ENCODE measurements around the gene PNMA3. TPM values are rescaled to one million over a fixed set of nuclear protein-coding genes. Genes with fewer than 3 reads are reported as not detected.
"Not testable (repeated sequence)": the region's sequence is repeated elsewhere in the genome, so short reads cannot be mapped to it uniquely, and the experiment has no call there.

The PNMA3 gene
- total and polyA plus RNA-seq, 7 experiments from 2014 or later, result 0.08 to 10.9 (median 4.1) TPM

GRCh38 chrX:153083238-153083923, 27.1 kb downstream of the PNMA3 start:
- POLR2A ChIA-PET; H3K36me3 ChIP-seq (ENCODE audit: control insufficient read depth in 2 of 3, insufficient read depth in 3 of 3, low read length in 3 of 3); H3K27ac ChIP-seq (ENCODE audit: low read depth, low read length); DNase-seq; H3K4me1 Mint-ChIP-seq; H3K4me3 Mint-ChIP-seq; H3K4me3 ChIP-seq (ENCODE audit: low read length); intact Hi-C loops (cut with micrococcal nuclease); H3K9me3 Mint-ChIP-seq; H3K27me3 Mint-ChIP-seq; CTCF ChIA-PET; H3K27me3 ChIP-seq (ENCODE audit: control insufficient read depth in 2 of 2, insufficient read depth in 2 of 2, low read length in 2 of 2); H3K27ac Mint-ChIP-seq; H3K36me3 Mint-ChIP-seq; H3K4me1 ChIP-seq (ENCODE audit: control insufficient read depth in 2 of 2, insufficient read depth in 2 of 2, low read length in 2 of 2); H3K9me3 ChIP-seq (ENCODE audit: control insufficient read depth in 2 of 3, low read length in 3 of 3); ATAC-seq: not testable (repeated sequence)

- peaks cover 11 to 51% (median 19%) of the 10 kb centered on the region in 11 donors for H3K9me3 Mint-ChIP-seq
- H3K27me3 Mint-ChIP-seq, result no peaks in the 10 kb centered on the region
- Histone ChIP-seq H3K4me3 (ENCODE audit: low read length) (no peak overlapping the region), H3K4me1 (ENCODE audit: control insufficient read depth in 2 of 2, insufficient read depth in 2 of 2, low read length in 2 of 2) (no peaks in the 10 kb centered on the region), H3K27ac (ENCODE audit: low read depth, low read length) (no peak overlapping the region), H3K9me3 (ENCODE audit: control insufficient read depth in 2 of 3, low read length in 3 of 3) (no peaks in the 10 kb centered on the region), H3K36me3 (ENCODE audit: control insufficient read depth in 2 of 3, insufficient read depth in 3 of 3, low read length in 3 of 3) (no peaks in the 10 kb centered on the region), H3K27me3 (ENCODE audit: control insufficient read depth in 2 of 2, insufficient read depth in 2 of 2, low read length in 2 of 2) (no peaks in the 10 kb centered on the region)
- ChIA-PET POLR2A (no interaction called here), CTCF (no interaction called here)
- H3K36me3 Mint-ChIP-seq, result peaks cover 0 to 19% (median 12%) of the 10 kb centered on the region in 5 donors
- peaks cover 3 to 14% (median 7%) of the 10 kb centered on the region in 7 donors for H3K4me1 Mint-ChIP-seq
- intact Hi-C loops (cut with micrococcal nuclease), result no loop called here
- ATAC-seq (no peak), DNase-seq (no peak)
- H3K4me3 Mint-ChIP-seq, result no peak overlapping the region
- no peak overlapping the region for H3K27ac Mint-ChIP-seq
These were observed 46.1 kb downstream of the PNMA3 start for GRCh38 chrX:153102418-153102817.

- H3K27me3 ChIP-seq (ENCODE audit: control insufficient read depth in 2 of 2, insufficient read depth in 2 of 2, low read length in 2 of 2); ATAC-seq; H3K27me3 Mint-ChIP-seq; H3K9me3 ChIP-seq (ENCODE audit: control insufficient read depth in 2 of 3, low read length in 3 of 3); DNase-seq; H3K4me1 ChIP-seq (ENCODE audit: control insufficient read depth in 2 of 2, insufficient read depth in 2 of 2, low read length in 2 of 2); H3K4me3 Mint-ChIP-seq; POLR2A ChIA-PET; H3K36me3 ChIP-seq (ENCODE audit: control insufficient read depth in 2 of 3, insufficient read depth in 3 of 3, low read length in 3 of 3); H3K4me3 ChIP-seq (ENCODE audit: low read length); CTCF ChIA-PET; intact Hi-C loops (cut with micrococcal nuclease); H3K27ac ChIP-seq (ENCODE audit: low read depth, low read length): not testable (repeated sequence)
- Mint-ChIP-seq H3K9me3 (peaks cover 11 to 51% (median 19%) of the 10 kb centered on the region in 11 donors), H3K4me1 (peaks cover 3 to 14% (median 7%) of the 10 kb centered on the region in 7 donors), H3K27ac (peak overlapping the region in 5 of 9 donors; percentile 80 to 94 (median 91)), H3K36me3 (peaks cover 0 to 19% (median 12%) of the 10 kb centered on the region in 5 donors)
These were observed 48.7 kb downstream of the PNMA3 start for GRCh38 chrX:153104959-153105358.

GRCh38 chrX:153106092-153106801, 50.0 kb downstream of the PNMA3 start:
- CTCF ChIA-PET; H3K27me3 Mint-ChIP-seq; H3K4me3 ChIP-seq (ENCODE audit: low read length); POLR2A ChIA-PET; H3K27me3 ChIP-seq (ENCODE audit: control insufficient read depth in 2 of 2, insufficient read depth in 2 of 2, low read length in 2 of 2); H3K9me3 ChIP-seq (ENCODE audit: control insufficient read depth in 2 of 3, low read length in 3 of 3); H3K36me3 ChIP-seq (ENCODE audit: control insufficient read depth in 2 of 3, insufficient read depth in 3 of 3, low read length in 3 of 3); H3K27ac ChIP-seq (ENCODE audit: low read depth, low read length); intact Hi-C loops (cut with micrococcal nuclease); DNase-seq; H3K4me1 ChIP-seq (ENCODE audit: control insufficient read depth in 2 of 2, insufficient read depth in 2 of 2, low read length in 2 of 2): not testable (repeated sequence)
- Mint-ChIP-seq H3K4me3 (peak overlapping the region in 8 of 10 donors; percentile 1 to 58 (median 47)), H3K36me3 (peaks cover 0 to 19% (median 12%) of the 10 kb centered on the region in 5 donors), H3K4me1 (peaks cover 3 to 14% (median 7%) of the 10 kb centered on the region in 7 donors), H3K9me3 (peaks cover 8 to 38% (median 19%) of the 10 kb centered on the region in 11 donors), H3K27ac (peak overlapping the region; percentile 71 to 94 (median 89))
- ATAC-seq, result peak; percentile 72

Other genes starting within 250 kb of the PNMA3 start
- gene CETN2, start 225.7 kb upstream of the PNMA3 start, total RNA-seq, result 10 to 100 TPM in 1 of 5 experiments, 1 to 10 TPM in 4; 7.0 to 10.9 (median 7.6) TPM
- 10 to 100 TPM; 27.0 to 28.2 TPM for gene CETN2, start 225.7 kb upstream of the PNMA3 start, polyA plus RNA-seq
- 10 to 100 TPM in 1 of 5 experiments, 1 to 10 TPM in 4; 3.3 to 13.9 (median 7.2) TPM for gene NSDHL, start 225.4 kb upstream of the PNMA3 start, total RNA-seq
- gene NSDHL, start 225.4 kb upstream of the PNMA3 start, polyA plus RNA-seq, result 10 to 100 TPM; 11.3 to 14.6 TPM
- gene ZNF185, start 158.4 kb upstream of the PNMA3 start, total RNA-seq, result 10 to 100 TPM in 1 of 5 experiments, 1 to 10 TPM in 3, under 1 TPM in 1; 0.58 to 16.0 (median 3.2) TPM
- gene ZNF185, start 158.4 kb upstream of the PNMA3 start, polyA plus RNA-seq, result 1 to 10 TPM; 2.0 to 4.6 TPM
- under 1 TPM in 1 of 5 experiments, not detected in 4; 0.31 TPM for gene PNMA5, start 62.4 kb upstream of the PNMA3 start, total RNA-seq
- gene PNMA5, start 62.4 kb upstream of the PNMA3 start, polyA plus RNA-seq, result not detected
- gene PNMA6A, start 16.0 kb downstream of the PNMA3 start, total RNA-seq, result under 1 TPM; 0.32 to 0.68 (median 0.56) TPM
- gene PNMA6A, start 16.0 kb downstream of the PNMA3 start, polyA plus RNA-seq, result under 1 TPM; 0.16 to 0.28 TPM
- gene MAGEA1, start 122.8 kb downstream of the PNMA3 start, total RNA-seq, result not detected
- gene MAGEA1, start 122.8 kb downstream of the PNMA3 start, polyA plus RNA-seq, result not detected

Measured in naive thymus-derived CD4-positive, alpha-beta T cell (primary cell).